ENCODE measurements around the gene SFXN5.

SFXN5 gene

DNA sequence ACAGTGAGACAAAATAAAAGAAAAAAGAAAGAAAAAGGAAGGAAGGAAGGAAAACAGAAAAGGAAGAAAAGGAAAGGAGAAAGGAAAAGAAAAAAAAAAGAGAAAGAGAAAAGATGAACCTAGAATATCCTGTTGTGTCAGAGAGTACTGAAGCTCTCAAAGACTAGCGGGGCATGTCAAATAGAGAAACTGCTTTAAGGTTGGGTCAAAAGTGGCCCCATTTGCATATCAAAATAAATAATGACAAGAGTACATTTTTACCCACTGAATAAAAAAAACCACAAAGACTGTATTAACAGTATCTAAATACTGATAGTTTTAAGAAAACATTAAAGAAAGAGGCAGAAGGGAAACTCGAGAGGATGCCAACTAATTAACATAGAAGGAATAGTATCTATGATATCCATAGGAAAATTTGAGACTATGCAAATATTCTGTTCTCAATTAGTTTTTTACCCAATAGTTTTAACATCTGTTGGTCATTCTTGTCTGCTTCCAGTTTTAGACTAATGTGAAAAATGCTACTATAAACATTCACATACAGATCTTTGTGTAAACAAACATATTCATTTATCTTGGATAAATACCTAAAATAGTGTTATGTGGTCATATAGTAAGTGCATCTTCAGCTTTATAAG is 53.2 kb downstream of the SFXN5 start:
- DNase-seq (ENCODE audit: low read depth), result no peak

DNA sequence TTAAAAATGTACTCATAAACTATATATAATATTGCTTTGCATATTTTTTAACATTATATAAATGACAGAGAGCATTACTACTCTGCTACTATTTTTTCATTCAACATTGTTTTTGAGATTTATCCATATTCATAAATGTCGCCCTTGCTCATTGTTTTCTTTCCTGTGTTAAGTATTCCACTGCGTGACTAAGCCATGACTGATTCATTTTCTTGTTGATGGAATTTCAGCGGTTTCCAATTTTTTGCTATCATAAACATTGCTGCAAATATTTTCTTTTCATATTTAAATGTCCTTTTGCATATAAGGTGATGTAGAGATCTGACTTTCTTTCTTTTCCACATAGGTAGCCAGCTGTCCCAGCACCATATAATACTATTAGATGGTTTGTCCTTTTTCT is 57.6 kb downstream of the SFXN5 start:
- DNase-seq (ENCODE audit: low read depth), result no peak

DNA sequence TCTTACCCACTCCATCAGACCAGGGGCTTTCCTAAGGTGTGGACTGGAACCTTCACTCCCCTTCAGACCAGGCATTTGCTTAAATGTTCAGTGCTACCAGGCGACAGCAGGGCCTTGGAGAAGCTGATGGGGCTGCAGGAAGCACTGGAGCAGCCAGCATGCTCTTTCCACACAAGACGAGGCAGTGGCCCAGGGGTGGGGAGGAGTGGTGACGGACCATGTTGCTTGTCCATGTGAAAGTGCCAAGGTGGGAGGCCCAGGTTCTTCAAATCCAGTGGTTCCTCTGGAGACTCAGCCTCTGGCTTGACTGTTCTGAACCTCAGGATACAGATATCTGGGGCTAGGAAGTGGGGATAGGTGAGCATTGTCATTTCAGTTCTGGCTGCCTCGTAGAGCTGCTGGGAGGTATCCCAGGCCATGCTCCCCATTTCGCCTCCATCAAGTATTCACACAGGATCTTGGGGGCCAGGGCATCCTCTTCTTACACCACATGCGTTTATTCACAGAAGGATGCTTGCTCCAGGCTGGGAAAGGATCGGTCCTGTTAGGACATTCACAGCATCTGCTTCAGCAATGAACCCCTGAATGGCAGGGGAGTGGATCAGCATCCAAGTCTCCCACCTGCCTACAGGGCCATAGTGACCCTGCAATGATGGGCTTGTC is 62.2 kb downstream of the SFXN5 start:
- no peak for DNase-seq (ENCODE audit: low read depth)

DNA sequence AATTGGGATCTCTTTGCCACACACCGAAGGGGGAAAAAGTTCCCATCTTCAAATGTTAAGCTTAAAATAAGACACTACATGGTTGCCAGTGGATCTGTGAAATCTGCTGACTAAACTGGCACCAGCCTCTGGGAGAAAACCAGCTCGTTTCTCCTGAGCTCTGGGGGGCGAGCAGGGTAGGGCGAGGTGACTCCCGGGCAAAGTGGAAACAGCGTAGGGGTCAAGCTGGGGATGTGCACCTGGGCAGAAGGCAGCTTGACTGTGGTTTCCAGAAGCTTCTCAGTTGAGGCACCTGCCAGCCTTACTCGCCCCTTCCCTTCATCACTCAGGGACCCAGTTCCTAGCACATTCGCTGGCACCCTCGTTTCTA is 62.8 kb downstream of the SFXN5 start:
- DNase-seq (ENCODE audit: low read depth), result no peak

DNA sequence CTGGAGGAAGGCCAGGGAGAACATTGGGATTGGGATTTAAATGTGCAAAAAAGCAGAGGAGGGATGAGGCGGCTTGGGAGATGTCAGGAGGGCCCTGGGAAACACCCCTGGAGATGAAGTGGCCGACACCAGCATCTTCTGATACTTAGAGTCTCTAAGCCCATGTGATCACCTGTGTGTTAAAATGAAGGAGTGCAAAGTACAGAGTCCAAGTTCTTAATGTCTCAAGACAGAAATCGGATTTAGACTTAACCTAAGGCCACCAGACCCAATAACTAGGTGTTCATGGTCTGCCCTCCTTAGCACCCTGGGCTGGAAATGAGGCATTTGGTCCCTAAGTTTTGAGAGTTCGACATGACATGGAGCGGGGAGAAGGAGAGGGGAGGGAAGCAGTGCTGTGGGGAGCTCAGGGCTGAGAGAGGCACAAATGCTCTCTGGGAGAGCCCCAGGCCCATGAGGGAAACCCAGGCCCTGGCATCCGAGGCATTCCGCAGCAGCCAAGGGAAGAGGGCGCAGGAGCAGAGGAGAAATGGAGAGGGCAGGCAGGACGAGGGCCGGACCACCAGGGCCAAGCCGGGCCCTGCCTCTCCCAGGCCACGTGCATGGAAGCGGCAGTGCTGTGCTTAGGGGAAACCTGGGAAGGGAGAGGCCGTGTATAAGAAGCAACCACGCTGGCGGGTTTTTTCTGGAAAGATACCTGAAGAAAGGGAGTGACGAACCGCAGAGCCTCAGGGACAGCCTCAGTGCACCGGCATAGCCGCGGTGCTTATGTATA is 63.3 kb downstream of the SFXN5 start:
- DNase-seq (ENCODE audit: low read depth), result no peak

DNA sequence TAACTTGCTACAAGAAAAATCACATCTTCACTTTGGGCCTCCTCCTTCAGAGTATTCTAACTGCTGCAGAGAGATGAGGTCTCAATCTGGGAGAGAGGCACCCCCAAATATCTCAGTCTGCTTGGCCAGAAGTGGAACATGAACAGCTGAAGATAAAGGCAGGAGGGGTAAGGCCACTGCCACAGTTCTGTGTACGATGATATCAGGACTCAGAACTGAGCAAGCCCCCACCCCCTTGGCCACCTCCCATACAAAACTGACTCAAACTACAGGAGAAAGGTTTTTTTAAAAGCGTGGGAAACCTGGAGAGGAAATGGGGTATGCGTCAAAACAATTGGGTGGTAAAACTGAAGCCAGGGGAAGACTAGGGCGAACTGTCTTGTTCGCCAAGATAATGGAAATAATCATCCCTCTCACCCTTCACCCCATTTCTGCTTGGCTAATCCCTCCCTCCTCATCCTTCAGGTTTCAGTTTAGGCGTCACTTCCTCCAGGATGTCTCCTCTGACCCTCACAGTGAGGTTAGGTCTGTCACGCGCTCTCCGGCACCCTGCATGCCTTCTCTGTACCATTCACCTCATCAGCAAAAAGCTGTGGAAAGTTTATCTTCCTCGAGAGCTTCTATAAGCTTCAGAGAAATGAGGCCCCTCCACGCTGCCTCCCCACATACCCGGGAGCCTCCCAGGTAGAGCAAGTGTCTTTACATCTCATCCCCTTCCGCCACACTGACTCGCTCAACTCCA is 64.4 kb downstream of the SFXN5 start:
- DNase-seq (ENCODE audit: low read depth), result no peak

DNA sequence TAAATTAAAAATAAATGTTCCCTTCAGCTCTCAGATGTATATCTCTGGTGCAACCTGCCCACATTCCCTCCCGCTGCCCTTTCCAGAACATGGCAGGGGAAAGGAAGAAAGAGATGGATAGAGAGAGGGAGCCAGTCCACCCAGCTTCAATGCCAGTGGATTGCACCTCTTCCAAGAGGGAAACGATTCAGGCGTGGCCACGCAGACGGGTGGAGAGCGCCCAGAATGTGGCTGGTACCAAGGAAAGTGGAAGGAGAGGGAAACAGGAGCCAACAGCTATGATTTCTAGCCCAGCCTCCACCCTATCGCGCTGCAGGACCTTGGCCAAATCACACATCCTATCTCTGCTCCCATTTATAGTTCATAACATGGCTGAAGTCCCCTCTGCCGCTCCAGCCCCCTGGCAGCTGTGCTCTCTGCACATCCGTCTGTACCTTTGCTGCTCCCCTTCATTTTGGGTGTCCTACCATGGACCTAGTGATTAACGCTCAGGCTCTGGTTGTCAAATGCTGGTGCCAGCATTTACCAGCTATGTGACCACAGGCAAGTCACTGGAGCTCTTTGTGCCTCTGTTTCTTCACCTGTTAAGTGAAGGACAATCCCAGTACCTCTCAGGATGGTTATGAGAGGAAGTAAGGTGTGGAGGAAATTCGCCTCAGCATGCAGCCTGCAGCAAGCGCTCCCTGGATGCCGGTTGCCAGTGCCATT is 66.5 kb downstream of the SFXN5 start:
- no peak for DNase-seq (ENCODE audit: low read depth)

DNA sequence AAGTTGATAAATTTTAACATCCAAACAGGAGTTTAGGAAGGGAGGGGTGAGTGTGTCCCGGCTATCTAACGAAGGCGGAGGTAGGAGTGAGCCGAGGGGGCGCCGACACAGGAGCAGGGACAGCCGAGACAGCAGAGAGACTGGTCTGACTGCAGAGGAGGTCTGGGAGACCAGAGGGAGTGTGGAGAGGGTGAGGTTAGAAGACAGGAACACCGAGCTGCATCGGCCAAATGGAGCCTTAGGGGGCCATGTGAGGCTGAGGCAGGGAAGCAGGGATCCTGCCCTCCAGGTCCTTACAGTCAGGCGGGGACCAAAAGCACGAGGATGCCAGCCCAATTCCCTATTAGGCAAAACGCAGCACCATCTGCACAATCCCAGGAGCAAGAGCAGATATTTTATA is 67.0 kb downstream of the SFXN5 start:
- no peak for DNase-seq (ENCODE audit: low read depth)

DNA sequence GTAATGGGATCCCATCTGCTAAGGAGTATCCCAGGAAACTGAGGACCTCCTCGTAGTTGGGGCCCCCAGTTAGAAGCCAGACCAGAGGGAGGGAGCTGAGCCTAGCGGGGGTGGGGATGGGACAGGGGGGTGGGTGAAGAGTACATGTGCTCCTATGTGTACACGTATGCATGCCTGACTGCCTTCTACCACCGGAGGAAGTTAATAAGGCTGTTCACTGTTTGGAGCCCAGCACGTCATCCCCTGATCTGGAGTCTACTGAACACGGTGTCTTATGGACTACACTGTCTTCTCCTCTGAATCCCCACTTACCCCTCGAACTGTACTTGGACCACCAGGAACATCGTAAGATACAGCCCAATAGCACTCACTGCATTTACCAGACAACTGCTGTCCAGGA is 68.5 kb downstream of the SFXN5 start:
- DNase-seq (ENCODE audit: low read depth), result no peak

DNA sequence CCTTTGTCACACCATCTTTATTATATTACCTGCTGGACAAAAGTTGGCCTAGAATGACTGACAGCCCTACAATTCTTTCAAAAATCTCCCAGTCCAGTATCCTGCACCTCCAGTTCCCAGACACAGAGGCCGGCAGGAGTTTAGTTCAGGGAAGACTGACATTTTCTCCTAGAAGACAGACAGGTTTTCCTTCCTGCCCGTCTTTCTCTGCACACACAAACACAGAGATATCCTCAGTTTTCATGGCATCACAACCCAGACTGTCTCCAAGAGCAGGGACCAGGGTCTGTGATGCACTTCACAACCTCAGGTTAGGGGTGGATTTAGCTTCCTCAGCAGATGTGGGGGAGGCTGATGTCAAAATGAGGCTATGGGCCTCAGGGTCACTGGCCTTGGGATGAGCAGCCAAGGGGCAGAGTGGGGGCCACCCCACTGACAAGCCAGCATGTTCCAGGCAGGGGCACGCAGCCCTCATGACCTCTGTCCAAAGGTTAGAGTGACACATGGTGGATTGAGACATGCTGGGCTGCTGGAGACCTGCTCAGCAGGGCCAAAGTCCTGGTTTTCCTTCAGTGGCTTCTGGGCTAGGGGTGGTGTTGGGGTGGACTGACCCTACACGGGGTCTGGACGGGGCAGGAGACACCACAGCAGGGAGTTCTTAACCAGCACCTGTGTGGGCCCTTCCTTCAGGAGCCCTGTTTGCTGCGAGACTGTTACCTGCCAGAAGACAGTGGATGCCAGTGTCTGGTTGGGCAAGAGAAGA is 70.5 kb downstream of the SFXN5 start:
- no peak for DNase-seq (ENCODE audit: low read depth)

DNA sequence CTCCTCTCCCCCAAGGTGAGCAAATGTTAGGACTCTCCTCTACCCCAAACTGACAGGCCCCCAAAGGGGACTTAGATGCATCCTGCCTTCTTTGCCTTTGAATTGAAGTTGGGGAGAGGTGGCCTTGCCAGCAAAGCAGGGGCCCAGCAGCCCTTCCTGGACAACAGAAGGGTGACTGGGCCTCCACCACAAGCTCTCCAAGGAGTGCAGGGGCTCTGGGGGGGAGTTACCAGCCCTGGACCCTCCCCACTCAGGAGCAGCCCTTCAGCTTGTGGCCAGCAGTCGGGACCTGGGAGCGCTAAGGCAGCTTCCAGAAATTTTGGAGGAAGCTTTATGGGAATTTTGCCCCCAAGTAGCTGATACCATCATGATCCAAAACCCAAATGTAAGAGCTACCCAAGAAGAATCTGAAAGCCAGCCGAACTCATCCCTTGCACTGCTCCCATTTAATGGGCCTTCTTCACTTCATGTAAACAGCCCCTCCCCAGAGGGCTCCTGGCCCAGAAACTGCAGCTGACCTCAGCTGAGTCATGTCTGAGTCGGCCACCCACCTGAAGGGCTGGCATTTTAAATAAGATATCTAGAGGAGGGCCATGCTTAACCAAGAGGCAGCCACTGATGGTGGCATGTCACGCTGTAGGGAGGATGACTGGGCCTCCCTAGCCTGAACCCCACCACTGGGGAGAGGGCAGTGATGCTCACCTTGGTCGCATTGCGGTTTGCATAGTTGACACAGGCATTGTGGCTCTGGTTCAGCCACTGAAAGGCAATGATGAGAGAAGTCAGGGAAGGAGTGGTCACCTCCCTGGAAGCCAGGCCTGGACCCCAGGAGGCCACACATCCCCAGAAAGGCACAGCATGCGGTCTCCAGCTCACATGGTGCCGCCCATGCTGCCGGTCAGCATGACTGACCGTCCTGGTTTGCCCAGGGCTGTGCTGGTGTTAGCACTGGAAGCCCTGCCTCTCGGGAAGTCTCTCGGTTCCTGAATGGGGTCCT is 71.5 kb downstream of the SFXN5 start:
- no peak for DNase-seq (ENCODE audit: low read depth)

DNA sequence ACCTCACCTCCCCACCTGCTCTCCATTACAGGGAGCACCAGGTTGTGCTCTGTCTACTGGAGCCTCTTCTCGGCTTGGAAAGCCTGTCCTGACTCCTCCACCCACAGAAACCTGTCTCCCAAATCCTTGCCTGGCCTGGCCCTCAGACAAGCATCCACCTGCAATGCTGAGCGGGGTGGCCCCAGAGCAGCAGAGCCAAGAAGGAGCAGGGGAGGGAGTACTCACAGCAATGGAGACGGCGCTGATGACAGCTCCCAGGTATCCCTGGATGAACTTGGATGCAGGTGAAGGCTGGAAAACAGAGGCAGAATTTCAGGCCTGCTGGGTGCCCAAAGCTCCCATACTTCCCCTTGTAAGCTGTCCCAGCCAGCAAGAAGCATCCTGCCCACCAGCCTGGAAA is 72.8 kb downstream of the SFXN5 start:
- no peak for DNase-seq (ENCODE audit: low read depth)

DNA sequence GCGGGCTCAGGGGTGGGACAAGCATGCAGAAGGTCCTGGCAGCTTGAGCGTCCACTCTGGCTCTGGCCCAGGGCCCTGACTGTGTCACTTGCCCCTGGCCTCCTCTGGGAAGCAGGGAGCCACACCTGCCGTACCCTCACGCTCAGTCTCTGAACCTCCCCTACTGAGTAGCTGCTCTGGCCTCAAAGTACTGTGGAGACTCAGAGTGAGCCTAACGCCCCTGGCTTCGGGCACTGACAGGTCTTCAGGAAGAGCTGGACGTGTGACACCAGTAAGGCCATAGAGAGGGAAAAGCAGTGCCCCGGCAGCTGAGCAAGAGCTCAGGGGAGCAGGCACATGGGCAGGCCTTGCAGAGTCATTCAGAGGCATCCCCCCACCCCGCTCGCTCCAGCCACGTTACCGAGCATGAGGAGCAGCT is 73.3 kb downstream of the SFXN5 start:
- no peak for DNase-seq (ENCODE audit: low read depth)

DNA sequence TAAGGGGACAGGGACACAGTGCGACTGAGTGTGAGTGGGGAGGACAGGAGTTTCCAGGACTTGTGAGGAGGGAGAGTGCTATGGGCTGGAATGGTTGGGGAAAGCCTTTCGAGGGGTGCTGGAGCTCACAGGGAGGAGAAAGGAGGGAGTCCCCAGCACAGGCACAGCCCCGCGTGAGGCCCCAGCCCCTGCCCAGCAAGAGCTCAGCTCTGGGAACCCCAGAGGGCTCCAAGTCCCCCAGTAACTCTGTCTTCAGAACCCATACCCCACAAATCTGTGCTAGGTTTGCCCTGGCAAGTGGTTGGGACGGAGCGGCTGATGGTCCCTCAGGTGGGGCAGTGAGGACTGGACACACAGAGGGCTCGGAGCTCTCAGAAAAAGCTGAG is 75.4 kb downstream of the SFXN5 start:
- DNase-seq (ENCODE audit: low read depth), result no peak

DNA sequence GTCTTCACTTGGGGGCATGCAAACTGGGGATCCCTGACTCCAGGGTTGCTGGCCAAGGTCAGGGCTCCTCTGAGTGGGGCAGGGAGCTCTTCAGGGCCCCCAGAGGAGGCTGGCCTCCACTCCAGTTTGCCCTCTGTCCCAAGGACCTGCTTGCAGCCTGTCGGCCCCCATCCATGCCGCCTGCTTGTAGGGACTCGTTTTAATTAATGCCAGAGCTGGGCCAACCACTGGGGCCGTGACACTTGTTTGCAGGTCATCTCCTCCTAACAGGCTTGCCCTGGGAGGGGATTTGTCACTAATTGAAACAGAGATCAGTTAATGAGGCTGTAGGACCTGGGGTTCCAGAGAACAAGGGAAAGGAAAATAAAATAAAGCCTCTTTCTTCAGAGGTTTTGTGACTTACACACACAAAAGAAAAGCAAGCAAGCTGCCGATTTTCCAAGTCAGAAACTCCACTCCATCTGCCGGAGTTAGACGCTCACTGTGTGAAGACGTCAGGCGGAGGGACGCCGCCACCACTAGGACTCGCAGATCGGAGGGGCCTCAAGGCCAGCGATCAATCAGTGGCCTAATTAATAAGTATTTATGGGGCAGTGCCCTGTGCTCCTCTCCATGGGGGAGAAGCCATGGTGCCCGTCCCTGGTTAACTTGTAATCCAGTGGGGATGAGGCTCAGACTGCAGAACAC is 75.9 kb downstream of the SFXN5 start:
- no peak for DNase-seq (ENCODE audit: low read depth)

DNA sequence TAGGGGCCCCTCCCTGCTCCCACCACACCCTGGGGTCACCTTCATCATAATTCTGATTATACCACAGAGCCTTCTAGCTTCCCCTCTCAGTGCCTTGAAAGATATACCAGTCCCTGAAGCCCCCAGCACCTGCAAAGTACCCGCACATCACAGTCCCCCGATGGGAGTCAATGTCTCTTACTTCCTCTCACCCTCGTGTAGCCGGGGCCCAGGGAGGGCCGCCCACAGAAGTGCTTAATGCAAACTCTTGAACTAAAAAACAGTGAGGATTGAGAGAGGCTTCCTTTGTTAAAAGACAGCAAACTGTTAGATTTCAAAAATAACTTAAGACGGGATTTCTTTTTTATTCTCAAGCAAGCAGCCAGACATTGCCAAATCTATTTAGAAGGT is 76.5 kb downstream of the SFXN5 start:
- no peak for DNase-seq (ENCODE audit: low read depth)

DNA sequence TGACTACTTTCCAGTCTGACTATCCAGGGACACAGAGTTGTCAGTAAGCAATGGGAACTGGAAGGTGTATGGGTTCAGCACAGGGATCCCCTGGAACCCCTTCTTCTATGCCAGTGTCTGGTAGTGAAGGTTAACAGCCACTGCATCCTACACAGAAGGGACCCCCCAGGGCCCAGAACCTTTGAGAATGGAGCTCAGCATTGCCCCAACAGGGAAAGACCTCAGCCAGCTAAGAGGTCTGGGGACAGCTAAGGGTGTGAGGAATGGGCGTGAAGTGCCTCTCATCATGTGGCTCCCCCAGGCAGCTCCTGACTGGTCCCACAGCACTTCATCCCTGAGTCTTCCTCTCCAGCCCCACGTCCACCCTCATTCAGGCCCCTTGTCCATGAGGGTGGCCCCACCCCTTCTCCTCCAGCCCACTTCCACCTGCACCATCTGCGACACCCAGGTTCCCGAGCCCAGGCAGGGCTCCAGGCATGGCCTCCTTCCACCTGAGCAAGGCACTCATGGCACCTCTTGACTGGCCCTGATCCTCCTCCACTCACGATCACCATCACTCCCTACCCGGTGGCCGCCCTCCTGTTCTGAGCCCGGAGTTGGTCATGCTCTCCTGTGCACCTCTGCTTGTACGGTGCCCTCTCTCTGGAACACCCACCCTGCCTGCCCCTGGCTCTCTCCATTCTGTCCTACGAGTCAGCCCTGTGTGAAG is 77.1 kb downstream of the SFXN5 start:
- no peak for DNase-seq (ENCODE audit: low read depth)

DNA sequence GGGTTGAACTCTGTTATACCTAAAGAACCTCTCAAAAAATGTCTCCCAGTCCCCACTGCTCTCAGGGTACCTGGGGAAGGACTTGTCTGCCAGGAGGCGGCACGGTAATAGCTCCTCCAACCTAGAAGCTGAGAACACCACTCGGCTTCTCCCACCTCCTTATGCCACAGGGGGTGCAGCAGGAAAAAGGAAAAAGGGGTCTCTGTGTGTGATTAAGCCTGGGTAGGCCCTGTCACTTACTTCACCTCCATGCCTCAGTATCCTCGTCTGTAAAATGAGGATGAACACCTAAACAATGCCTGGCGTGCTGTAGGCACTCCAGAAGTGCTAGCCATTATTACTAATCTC is 77.6 kb downstream of the SFXN5 start:
- DNase-seq (ENCODE audit: low read depth), result no peak

Measured in activated gamma-delta T cell treated with anti-CD3 and anti-CD28 coated beads, Interleukin-2, amount 50 U/mL, for 16 hours (primary cell).